ENCODE data around the gene GNPTG. TPM values are rescaled to one million over a fixed set of nuclear protein-coding genes. Genes with fewer than 3 reads are reported as not detected.

GNPTG gene
- total and polyA plus RNA-seq, 8 donors = 30.0 to 87.9 (median 41.5) TPM

GRCh38 chr16:1335996-1336395 is 15.7 kb upstream of the GNPTG start:
- DNase-seq = peak in 1 of 2 donors; percentile 48
- Histone ChIP-seq H3K36me3 (no peaks in the 10 kb centered on the region), H3K9me3 (no peaks in the 10 kb centered on the region), H3K27me3 (peaks cover 13 to 79% (median 50%) of the 10 kb centered on the region in 3 donors), H3K4me3 (no peak overlapping the region), H3K27ac (no peak overlapping the region), H3K4me1 (peaks cover 37 to 46% (median 39%) of the 10 kb centered on the region in 4 donors)
- WGBS, 5 donors = 9 to 15% (median 14%) methylated on average over 12 of the region's 12 CpGs
- intact Hi-C loops (cut with DNase I; ENCODE audit: low total_unique reads) = no loop called here
- TF ChIP-seq POLR2AphosphoS5 (IDR thresholded peaks at IDR 0.05) = no peak
- no peak for TF ChIP-seq CTCF (IDR thresholded peaks at IDR 0.05)
- TF ChIP-seq EP300 (IDR thresholded peaks at IDR 0.05) = no peak
- TF ChIP-seq POLR2A (IDR thresholded peaks at IDR 0.05) = no peak

GRCh38 chr16:1336619-1337018 is 15.1 kb upstream of the GNPTG start:
- TF ChIP-seq POLR2A (IDR thresholded peaks at IDR 0.05) (no peak), CTCF (IDR thresholded peaks at IDR 0.05) (no peak), POLR2AphosphoS5 (IDR thresholded peaks at IDR 0.05) (no peak), EP300 (IDR thresholded peaks at IDR 0.05) (no peak)
- H3K27ac ChIP-seq = no peak overlapping the region
- 68 to 72% (median 70%) methylated on average over 12 to 15 of the region's 15 CpGs for WGBS, 5 donors
- H3K36me3 ChIP-seq = no peaks in the 10 kb centered on the region
- H3K4me1 ChIP-seq = peaks cover 30 to 40% (median 33%) of the 10 kb centered on the region in 4 donors
- H3K27me3 ChIP-seq = peaks cover 13 to 73% (median 46%) of the 10 kb centered on the region in 3 donors
- no peaks in the 10 kb centered on the region for H3K9me3 ChIP-seq
- no peak for DNase-seq
- intact Hi-C loops (cut with DNase I; ENCODE audit: low total_unique reads) = no loop called here
- H3K4me3 ChIP-seq = no peak overlapping the region

GRCh38 chr16:1337486-1337885 is 14.2 kb upstream of the GNPTG start:
- H3K4me3 ChIP-seq = no peak overlapping the region
- 46 to 63% (median 53%) methylated on average over 9 of the region's 9 CpGs for WGBS, 5 donors
- H3K9me3 ChIP-seq = no peaks in the 10 kb centered on the region
- H3K27ac ChIP-seq = no peak overlapping the region
- H3K27me3 ChIP-seq = peaks cover 13 to 70% (median 39%) of the 10 kb centered on the region in 3 donors
- no peak for TF ChIP-seq POLR2A (IDR thresholded peaks at IDR 0.05)
- no peak for TF ChIP-seq CTCF (IDR thresholded peaks at IDR 0.05)
- no peak for TF ChIP-seq POLR2AphosphoS5 (IDR thresholded peaks at IDR 0.05)
- TF ChIP-seq EP300 (IDR thresholded peaks at IDR 0.05) = no peak
- DNase-seq = peak in 1 of 2 donors; percentile 34
- no peaks in the 10 kb centered on the region for H3K36me3 ChIP-seq
- intact Hi-C loops (cut with DNase I; ENCODE audit: low total_unique reads) = no loop called here
- peaks cover 26 to 40% (median 29%) of the 10 kb centered on the region in 4 donors for H3K4me1 ChIP-seq

- DNase-seq = peak; percentile 70 to 78
- peaks cover 13 to 70% (median 31%) of the 10 kb centered on the region in 3 donors for H3K27me3 ChIP-seq
- H3K4me1 ChIP-seq = peaks cover 21 to 38% (median 29%) of the 10 kb centered on the region in 4 donors
These were observed 13.5 kb upstream of the GNPTG start for GRCh38 chr16:1338119-1338730.

More at GRCh38 chr16:1338119-1338730, 13.5 kb upstream of the GNPTG start:
- Histone ChIP-seq H3K9me3 (no peaks in the 10 kb centered on the region), H3K4me3 (no peak overlapping the region), H3K27ac (no peak overlapping the region), H3K36me3 (no peaks in the 10 kb centered on the region)
- intact Hi-C loops (cut with DNase I; ENCODE audit: low total_unique reads) = no loop called here
- 33 to 56% (median 43%) methylated on average over 16 to 30 of the region's 30 CpGs for WGBS, 5 donors
- TF ChIP-seq EP300 (IDR thresholded peaks at IDR 0.05) = no peak
- peak in 2 of 7 experiments; percentile 41 to 57 for TF ChIP-seq CTCF (IDR thresholded peaks at IDR 0.05)
